Measurements from ENCODE around the gene GRIP1. TPM values are rescaled to one million over a fixed set of nuclear protein-coding genes. Genes with fewer than 3 reads are reported as not detected.

GRIP1 gene
- total RNA-seq, 2 experiments from 2014 or later: 0.53 to 2.4 TPM

- POLR2A ChIA-PET: interaction anchor here (0.7 to 1.4 kb wide), 5 partner anchors 9 to 133 kb away, joined by 3 to 8 read pairs (median 3); partner anchors contain the start of gene TMBIM4
- ATAC-seq (no peak), DNase-seq (no peak)
- peaks cover 38% of the 10 kb centered on the region for H3K36me3 Mint-ChIP-seq (ENCODE audit: low read depth)
- H3K27me3 Mint-ChIP-seq: no peaks in the 10 kb centered on the region
- intact Hi-C loops (cut with DNase I, micrococcal nuclease): loop anchor here (1.0 to 10.0 kb wide), 11 partner anchors 12 to 1898 kb away; partner anchors contain the start of genes LLPH (in 2 of the 2), TMBIM4 (in 2 of the 2), CAND1 (in 1 of the 2) and LEMD3 (in 1 of the 2)
- peak overlapping the region; percentile 96 for H3K4me3 Mint-ChIP-seq
- CTCF ChIA-PET: interaction anchor here (0.8 to 2.5 kb wide), 5 partner anchors 24 to 134 kb away, joined by 3 to 7 read pairs (median 4); no protein-coding TSS in a partner anchor
- peaks cover 38% of the 10 kb centered on the region for H3K4me1 Mint-ChIP-seq
- H3K27ac Mint-ChIP-seq: peak overlapping the region; percentile 100
- H3K9me3 Mint-ChIP-seq (ENCODE audit: low read depth): no peaks in the 10 kb centered on the region
Observed at GRCh38 chr12:66302827-66303169, 376.1 kb downstream of the GRIP1 start.

GRCh38 chr12:66301944-66302826, 376.7 kb downstream of the GRIP1 start, which contains the start of gene HELB:
Gene HELB (plus strand): TSS chr12:66302493. CDS start chr12:66302604, 111 bp downstream.
- peaks cover 34% of the 10 kb centered on the region for H3K36me3 Mint-ChIP-seq (ENCODE audit: low read depth)
- ChIA-PET CTCF (interaction anchor here (0.6 to 2.5 kb wide), 8 partner anchors 23 to 1840 kb away, joined by 3 to 7 read pairs (median 4); no protein-coding TSS in a partner anchor), POLR2A (interaction anchor here (0.7 to 1.4 kb wide), 5 partner anchors 8 to 132 kb away, joined by 3 to 8 read pairs (median 3); partner anchors contain the start of gene TMBIM4)
- H3K9me3 Mint-ChIP-seq (ENCODE audit: low read depth): no peaks in the 10 kb centered on the region
- H3K4me3 Mint-ChIP-seq: peak within 1 kb of the TSS; percentile 96
- intact Hi-C loops (cut with DNase I, micrococcal nuclease): loop anchor here (1.0 to 10.0 kb wide), 11 partner anchors 12 to 1897 kb away; partner anchors contain the start of genes TMBIM4 (in 2 of the 2), CAND1 (in 1 of the 2), LEMD3 (in 1 of the 2) and LLPH (in 1 of the 2)
- peak within 1 kb of the TSS; percentile 100 for H3K27ac Mint-ChIP-seq
- peaks cover 39% of the 10 kb centered on the region for H3K4me1 Mint-ChIP-seq
- DNase-seq: peak; percentile 99
- peak; percentile 83 for ATAC-seq
- no peaks in the 10 kb centered on the region for H3K27me3 Mint-ChIP-seq

- no peak for ATAC-seq
- H3K36me3 Mint-ChIP-seq (ENCODE audit: low read depth): peaks cover 5% of the 10 kb centered on the region
- no peaks in the 10 kb centered on the region for H3K27me3 Mint-ChIP-seq
- H3K4me1 Mint-ChIP-seq: peaks cover 24% of the 10 kb centered on the region
- H3K4me3 Mint-ChIP-seq: no peak overlapping the region
- DNase-seq: no peak
- POLR2A ChIA-PET: no interaction called here
- intact Hi-C loops (cut with DNase I, micrococcal nuclease): no loop called here
- H3K9me3 Mint-ChIP-seq (ENCODE audit: low read depth): no peaks in the 10 kb centered on the region
- CTCF ChIA-PET: no interaction called here
- H3K27ac Mint-ChIP-seq: no peak overlapping the region
Observed at GRCh38 chr12:66297923-66298322, 381.0 kb downstream of the GRIP1 start.
